KMS-11 (cell line): ENCODE data around the gene TBCD.

Experiments used
- H2AFZ ChIP-seq: fragments of 200-600 bp; sonication (generic); 2 replicates; pipeline ENCODE4 v1.6.1; 2016; ENCODE audit warnings: antibody characterized with exemption, mixed run types, low read depth
- H3K27ac ChIP-seq: fragments of 200-600 bp; sonication (generic); 2 replicates; pipeline ENCODE4 v1.6.1; 2016; ENCODE audit warnings: mild to moderate bottlenecking, mixed run types
- H3K27me3 ChIP-seq: fragments of 200-600 bp; sonication (generic); 2 replicates; pipeline ENCODE4 v1.6.1; 2017; ENCODE audit warnings: mild to moderate bottlenecking, low read depth, mixed run types, moderate library complexity; ENCODE audit not compliant: insufficient read depth
- H3K36me3 ChIP-seq: fragments of 200-600 bp; sonication (generic); 2 replicates; pipeline ENCODE4 v1.6.1; 2017; ENCODE audit warnings: mild to moderate bottlenecking, mixed run types; ENCODE audit not compliant: insufficient read depth
- H3K4me1 ChIP-seq: fragments of 200-600 bp; sonication (generic); 2 replicates; pipeline ENCODE4 v1.6.1; 2016; ENCODE audit warnings: mild to moderate bottlenecking, low read depth, mixed run types; ENCODE audit not compliant: poor library complexity, severe bottlenecking
- H3K4me2 ChIP-seq: fragments of 200-600 bp; sonication (generic); 2 replicates; pipeline ENCODE4 v1.7.0; 2016; ENCODE audit warnings: mild to moderate bottlenecking, mixed run types
- H3K4me3 ChIP-seq: fragments of 200-600 bp; sonication (generic); IDR thresholded peaks from 2 replicates; pipeline ENCODE4 v1.6.1; 2017; ENCODE audit warnings: low read depth, low read length, mixed read lengths; ENCODE audit not compliant: insufficient read depth
- H3K79me2 ChIP-seq: fragments of 200-600 bp; sonication (generic); 2 replicates; pipeline ENCODE4 v1.6.1; 2016; ENCODE audit warnings: low read depth, mixed run types; ENCODE audit not compliant: insufficient read depth
- H3K9ac ChIP-seq: fragments of 200-600 bp; sonication (generic); 2 replicates; pipeline ENCODE4 v1.6.1; 2016; ENCODE audit warnings: mild to moderate bottlenecking, mixed run types
- H4K20me1 ChIP-seq: fragments of 200-600 bp; sonication (generic); 2 replicates; pipeline ENCODE4 v1.6.1; 2016; ENCODE audit warnings: mild to moderate bottlenecking, mixed run types; ENCODE audit not compliant: insufficient read depth
- CTCF ChIP-seq: fragments of 200-600 bp; sonication (generic); conservative IDR thresholded peaks from 2 replicates; pipeline ENCODE4 v1.6.1; 2017; ENCODE audit warnings: low read depth, mild to moderate bottlenecking, antibody characterized with exemption, low read length, moderate library complexity, mixed read lengths

TBCD gene

DNA sequence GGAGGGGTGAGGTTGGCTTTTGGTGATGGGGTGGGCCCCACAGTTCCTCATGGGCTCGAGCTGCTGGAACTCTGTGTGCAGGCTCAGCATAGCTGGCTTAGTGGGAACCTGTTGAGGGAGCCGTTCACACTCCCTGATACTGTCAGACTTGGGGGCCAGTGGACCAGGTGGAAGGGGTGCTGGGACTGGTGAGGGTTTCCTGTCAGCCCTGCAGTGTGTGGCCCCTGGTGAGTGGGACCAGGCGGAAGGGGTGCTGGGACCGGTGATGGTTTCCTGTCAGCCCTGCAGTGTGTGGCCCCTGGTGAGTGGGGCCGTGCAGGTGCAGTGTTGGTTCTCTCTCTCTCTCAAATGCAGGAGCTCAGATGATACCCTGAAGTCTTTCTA is 133.1 kb downstream of the TBCD start:
- Histone ChIP-seq H3K4me2 (no peak overlapping the region), H3K79me2 (0 out of 2 replicates have a peak, but pooled peaks cover 4% of the 10 kb centered on the region), H3K27ac (no peak overlapping the region), H2AFZ (no peak overlapping the region), H3K4me3 (no peak overlapping the region), H3K36me3 (no peaks in the 10 kb centered on the region), H3K4me1 (no peaks in the 10 kb centered on the region), H3K9ac (no peak overlapping the region), H3K27me3 (no peaks in the 10 kb centered on the region), H4K20me1 (no peaks in the 10 kb centered on the region)
- no peak for TF ChIP-seq CTCF

DNA sequence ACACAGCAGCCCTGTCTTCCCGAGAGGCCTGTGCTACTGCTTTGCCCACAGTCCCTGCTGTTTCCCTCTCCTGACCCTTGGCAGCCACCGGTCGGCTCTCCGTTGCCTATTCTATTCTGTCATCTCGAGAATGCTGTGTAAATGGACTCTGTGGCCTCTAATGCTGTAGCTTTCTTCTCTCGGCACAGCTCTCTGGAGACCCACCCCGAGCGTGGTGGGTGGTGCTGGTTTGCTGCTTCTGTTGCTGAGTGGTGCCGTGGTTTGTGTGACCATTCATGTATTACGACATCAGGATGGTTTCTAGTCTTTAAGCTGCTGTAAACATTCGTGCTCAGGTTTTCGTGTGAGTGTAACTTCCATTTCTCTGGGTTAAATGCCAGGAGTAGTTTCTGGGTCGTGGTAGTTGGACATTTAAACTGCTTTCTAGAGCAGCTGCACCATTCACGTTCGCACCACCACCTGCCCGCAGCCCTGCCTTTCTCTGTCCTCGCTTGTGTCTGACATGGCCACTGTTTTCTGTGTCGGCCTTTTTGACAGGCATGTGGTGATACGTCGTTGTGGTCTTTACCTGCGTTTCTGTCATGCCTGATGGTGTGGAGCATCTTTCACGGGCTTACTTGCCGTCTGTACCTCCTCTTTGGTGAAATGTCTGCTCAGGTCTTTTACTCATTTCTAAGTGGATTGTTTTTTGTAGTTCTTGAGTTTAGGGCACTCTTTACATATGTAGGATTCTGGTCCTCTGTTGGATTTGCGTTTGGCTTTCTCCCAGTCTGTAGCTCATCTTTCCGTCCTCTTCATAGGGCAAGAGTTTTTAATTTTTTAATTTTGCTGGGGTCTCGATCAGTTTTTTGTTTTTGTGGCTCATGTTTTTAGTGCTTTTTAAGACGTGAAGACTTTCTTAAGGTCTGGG is 135.6 kb downstream of the TBCD start:
- no peak overlapping the region for H3K4me3 ChIP-seq
- H3K4me1 ChIP-seq, result no peaks in the 10 kb centered on the region
- H3K36me3 ChIP-seq, result no peaks in the 10 kb centered on the region
- H2AFZ ChIP-seq, result no peak overlapping the region
- H3K79me2 ChIP-seq, result no peaks in the 10 kb centered on the region
- H3K4me2 ChIP-seq, result no peak overlapping the region
- H3K27ac ChIP-seq, result no peak overlapping the region
- H3K9ac ChIP-seq, result no peak overlapping the region
- no peak for TF ChIP-seq CTCF
- H3K27me3 ChIP-seq, result no peaks in the 10 kb centered on the region
- no peaks in the 10 kb centered on the region for H4K20me1 ChIP-seq

DNA sequence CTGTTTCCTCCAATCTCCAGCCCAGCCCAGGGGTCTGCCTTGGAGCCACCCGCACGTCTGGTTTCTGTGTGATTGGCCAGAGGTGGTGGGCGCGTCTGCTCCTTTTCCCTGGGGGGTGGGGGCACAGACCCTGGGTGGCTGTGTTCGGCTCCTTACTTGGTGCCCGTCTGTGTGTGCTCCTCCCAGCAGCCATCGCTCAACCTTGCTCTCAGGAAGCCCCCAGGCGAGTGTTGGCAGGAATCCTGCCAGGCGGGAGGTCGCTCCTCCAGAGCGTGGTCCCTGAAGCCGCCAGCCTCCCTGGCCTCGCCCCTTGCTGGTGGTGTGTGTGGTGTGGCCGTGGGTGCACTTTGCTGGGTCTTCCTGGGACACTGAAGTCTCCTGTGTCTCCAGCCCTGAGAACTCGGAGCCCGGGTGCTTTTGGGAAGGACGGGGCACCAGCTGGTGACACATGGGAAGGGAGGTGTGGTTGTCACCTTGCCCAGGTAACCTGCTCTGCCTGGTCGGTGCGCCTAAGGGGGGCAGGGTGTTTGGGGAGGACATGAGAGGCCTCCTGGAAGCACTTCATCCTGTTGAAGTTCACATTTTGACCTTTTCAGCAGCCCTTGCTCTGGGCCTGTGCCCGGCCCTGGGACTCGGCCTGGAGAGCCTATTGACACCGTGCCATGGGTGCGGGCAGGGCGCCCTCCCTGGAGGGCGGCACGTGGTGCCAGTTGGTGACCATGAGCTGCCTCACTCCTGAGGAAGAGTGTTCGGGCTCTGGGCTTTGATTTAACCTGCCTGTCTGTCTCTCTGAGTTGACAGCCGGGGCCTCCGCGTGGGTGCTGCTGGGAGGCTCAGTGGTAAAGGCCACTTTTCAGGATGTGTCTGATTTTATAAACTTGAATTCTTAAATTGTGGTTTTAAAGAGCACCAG is 137.0 kb downstream of the TBCD start:
- no peak overlapping the region for H3K9ac ChIP-seq
- no peak overlapping the region for H3K4me2 ChIP-seq
- H3K4me1 ChIP-seq, result no peaks in the 10 kb centered on the region
- H2AFZ ChIP-seq, result no peak overlapping the region
- H3K27ac ChIP-seq, result no peak overlapping the region
- H3K4me3 ChIP-seq, result no peak overlapping the region
- H3K36me3 ChIP-seq, result no peaks in the 10 kb centered on the region
- no peaks in the 10 kb centered on the region for H4K20me1 ChIP-seq
- no peaks in the 10 kb centered on the region for H3K79me2 ChIP-seq
- TF ChIP-seq CTCF, result no peak
- no peaks in the 10 kb centered on the region for H3K27me3 ChIP-seq

- Histone ChIP-seq H3K27ac (no peak overlapping the region), H3K4me1 (no peaks in the 10 kb centered on the region), H3K4me2 (no peak overlapping the region), H3K36me3 (no peaks in the 10 kb centered on the region), H3K27me3 (no peaks in the 10 kb centered on the region), H3K4me3 (no peak overlapping the region), H2AFZ (no peak overlapping the region), H3K9ac (no peak overlapping the region), H4K20me1 (no peaks in the 10 kb centered on the region), H3K79me2 (no peaks in the 10 kb centered on the region)
- no peak for TF ChIP-seq CTCF
These were observed 137.9 kb downstream of the TBCD start for GRCh38 chr17:82889496-82890338.
